ENCODE data around the gene DKK3.

DKK3 gene

GRCh38 chr11:11946180-11946579 is 62.2 kb downstream of the DKK3 start:
- in situ Hi-C loops (cut with MboI; ENCODE audit: low sequenced_read_pairs, unreplicated experiment): no loop called here
- DNase-seq (ENCODE audit: low spot score): no peak
- TF ChIP-seq CTCF (IDR thresholded peaks at IDR 0.05; ENCODE audit: borderline replicate concordance, control extremely low read depth, extremely low read depth, insufficient read depth, missing control alignments): no peak

GRCh38 chr11:11944444-11944843 is 64.0 kb downstream of the DKK3 start:
- no peak for TF ChIP-seq CTCF (IDR thresholded peaks at IDR 0.05; ENCODE audit: borderline replicate concordance, control extremely low read depth, extremely low read depth, insufficient read depth, missing control alignments)
- no peak for DNase-seq (ENCODE audit: low spot score)
- in situ Hi-C loops (cut with MboI; ENCODE audit: low sequenced_read_pairs, unreplicated experiment): no loop called here

DNA sequence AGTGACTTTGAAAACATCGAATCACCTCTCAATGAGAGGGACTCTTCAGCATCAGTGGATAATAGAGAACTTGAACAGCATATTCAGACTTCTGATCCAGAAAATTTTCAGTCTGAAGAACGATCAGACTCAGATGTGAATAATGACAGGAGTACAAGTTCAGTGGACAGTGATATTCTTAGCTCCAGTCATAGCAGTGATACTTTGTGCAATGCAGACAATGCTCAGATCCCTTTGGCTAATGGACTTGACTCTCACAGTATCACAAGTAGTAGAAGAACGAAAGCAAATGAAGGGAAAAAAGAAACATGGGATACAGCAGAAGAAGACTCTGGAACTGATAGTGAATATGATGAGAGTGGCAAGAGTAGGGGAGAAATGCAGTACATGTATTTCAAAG is 65.8 kb downstream of the DKK3 start:
- no peak for TF ChIP-seq CTCF (IDR thresholded peaks at IDR 0.05; ENCODE audit: borderline replicate concordance, control extremely low read depth, extremely low read depth, insufficient read depth, missing control alignments)
- no peak for DNase-seq (ENCODE audit: low spot score)
- in situ Hi-C loops (cut with MboI; ENCODE audit: low sequenced_read_pairs, unreplicated experiment): no loop called here

- in situ Hi-C loops (cut with MboI; ENCODE audit: low sequenced_read_pairs, unreplicated experiment): no loop called here
- TF ChIP-seq CTCF (IDR thresholded peaks at IDR 0.05; ENCODE audit: borderline replicate concordance, control extremely low read depth, extremely low read depth, insufficient read depth, missing control alignments): no peak
- DNase-seq (ENCODE audit: low spot score): no peak
Measured at GRCh38 chr11:11940551-11940950, 67.9 kb downstream of the DKK3 start.

DNA sequence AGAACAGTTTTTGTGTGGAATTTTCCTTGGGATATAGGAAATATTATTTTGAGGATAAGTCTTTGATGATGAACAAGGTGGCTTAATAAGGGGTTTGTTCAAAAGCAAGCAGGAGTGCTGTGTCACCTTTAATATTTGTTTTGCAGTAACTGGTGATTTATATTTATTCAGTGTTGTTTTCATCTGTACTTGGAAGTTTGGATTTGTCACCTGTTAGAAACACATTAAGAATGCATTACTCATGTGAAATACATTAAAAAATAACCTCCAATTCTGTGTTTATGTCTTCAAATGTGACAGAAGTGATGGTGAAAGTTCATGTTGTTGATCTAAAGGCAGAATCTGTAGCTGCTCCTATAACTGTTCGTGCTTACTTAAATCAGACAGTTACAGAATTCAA is 70.5 kb downstream of the DKK3 start:
- no peak for TF ChIP-seq CTCF (IDR thresholded peaks at IDR 0.05; ENCODE audit: borderline replicate concordance, control extremely low read depth, extremely low read depth, insufficient read depth, missing control alignments)
- in situ Hi-C loops (cut with MboI; ENCODE audit: low sequenced_read_pairs, unreplicated experiment): no loop called here
- no peak for DNase-seq (ENCODE audit: low spot score)

GRCh38 chr11:11937433-11937832 is 71.0 kb downstream of the DKK3 start:
- DNase-seq (ENCODE audit: low spot score): no peak
- no peak for TF ChIP-seq CTCF (IDR thresholded peaks at IDR 0.05; ENCODE audit: borderline replicate concordance, control extremely low read depth, extremely low read depth, insufficient read depth, missing control alignments)
- in situ Hi-C loops (cut with MboI; ENCODE audit: low sequenced_read_pairs, unreplicated experiment): no loop called here

GRCh38 chr11:11935536-11935935 is 72.9 kb downstream of the DKK3 start:
- TF ChIP-seq CTCF (IDR thresholded peaks at IDR 0.05; ENCODE audit: borderline replicate concordance, control extremely low read depth, extremely low read depth, insufficient read depth, missing control alignments): no peak
- in situ Hi-C loops (cut with MboI; ENCODE audit: low sequenced_read_pairs, unreplicated experiment): no loop called here
- no peak for DNase-seq (ENCODE audit: low spot score)

Measured in GM13976 (cell line).